ENCODE results near the gene TFF3. TPM values are rescaled to one million over a fixed set of nuclear protein-coding genes. Genes with fewer than 3 reads are reported as not detected.

TFF3 gene
- polyA plus RNA-seq, 1 donor from 2014 or later = not detected

- no peak overlapping the region for H3K27ac ChIP-seq (ENCODE audit: low read length)
- H3K9me2 ChIP-seq (ENCODE audit: insufficient read depth, low read length) = no peaks in the 10 kb centered on the region
- no peak overlapping the region for H3K4me3 ChIP-seq (ENCODE audit: low read length)
- H3K27me3 ChIP-seq (ENCODE audit: insufficient read depth, low read depth, low read length) = no peaks in the 10 kb centered on the region
- H3K4me2 ChIP-seq (ENCODE audit: low read length) = no peak overlapping the region
- H3K36me3 ChIP-seq (ENCODE audit: insufficient read depth, low read length) = no peaks in the 10 kb centered on the region
- H4K20me1 ChIP-seq (ENCODE audit: insufficient read depth) = no peaks in the 10 kb centered on the region
- no peak overlapping the region for H2AFZ ChIP-seq (ENCODE audit: low read depth, low read length)
- no peaks in the 10 kb centered on the region for H3K79me2 ChIP-seq (replicated peaks; ENCODE audit: insufficient read depth, low read length)
- no peaks in the 10 kb centered on the region for H3K9me3 ChIP-seq (ENCODE audit: low read length)
- no peak overlapping the region for H3K9ac ChIP-seq (ENCODE audit: low read length)
- H3F3A ChIP-seq (ENCODE audit: insufficient read depth, low read length, poor library complexity, severe bottlenecking) = no peaks in the 10 kb centered on the region
- TF ChIP-seq MXI1 (conservative IDR thresholded peaks at IDR 0.05; ENCODE audit: poor library complexity, severe bottlenecking) (no peak), POLR2AphosphoS5 (IDR thresholded peaks at IDR 0.05) (no peak)
Measured at GRCh38 chr21:42356650-42357049, 41.4 kb upstream of the TFF3 start.

- no peaks in the 10 kb centered on the region for H3K27me3 ChIP-seq (ENCODE audit: insufficient read depth, low read depth, low read length)
- no peaks in the 10 kb centered on the region for H4K20me1 ChIP-seq (ENCODE audit: insufficient read depth)
- no peaks in the 10 kb centered on the region for H3K9me3 ChIP-seq (ENCODE audit: low read length)
- no peaks in the 10 kb centered on the region for H3K9me2 ChIP-seq (ENCODE audit: insufficient read depth, low read length)
- no peak overlapping the region for H3K27ac ChIP-seq (ENCODE audit: low read length)
- H3F3A ChIP-seq (ENCODE audit: insufficient read depth, low read length, poor library complexity, severe bottlenecking) = no peaks in the 10 kb centered on the region
- H2AFZ ChIP-seq (ENCODE audit: low read depth, low read length) = no peak overlapping the region
- H3K9ac ChIP-seq (ENCODE audit: low read length) = no peak overlapping the region
- no peak overlapping the region for H3K4me2 ChIP-seq (ENCODE audit: low read length)
- H3K79me2 ChIP-seq (replicated peaks; ENCODE audit: insufficient read depth, low read length) = no peaks in the 10 kb centered on the region
- H3K36me3 ChIP-seq (ENCODE audit: insufficient read depth, low read length) = no peaks in the 10 kb centered on the region
- TF ChIP-seq REST (IDR thresholded peaks at IDR 0.05; ENCODE audit: borderline replicate concordance) (no peak), SMC3 (conservative IDR thresholded peaks at IDR 0.05; ENCODE audit: poor library complexity) (no peak), MXI1 (conservative IDR thresholded peaks at IDR 0.05; ENCODE audit: poor library complexity, severe bottlenecking) (no peak), EP300 (conservative IDR thresholded peaks at IDR 0.05; ENCODE audit: poor library complexity, severe bottlenecking) (no peak), TAF1 (IDR thresholded peaks at IDR 0.05; ENCODE audit: low read depth) (no peak), POLR2AphosphoS5 (IDR thresholded peaks at IDR 0.05) (no peak), CTCF (IDR thresholded peaks at IDR 0.05; ENCODE audit: poor library complexity, severe bottlenecking) (no peak), RAD21 (conservative IDR thresholded peaks at IDR 0.05) (no peak), EZH2 (IDR thresholded peaks at IDR 0.05; ENCODE audit: borderline replicate concordance, insufficient read depth, low read length, poor library complexity, severe bottlenecking) (no peak)
- no peak overlapping the region for H3K4me3 ChIP-seq (ENCODE audit: low read length)
Measured at GRCh38 chr21:42356046-42356445, 40.8 kb upstream of the TFF3 start.

- no peak overlapping the region for H3K4me3 ChIP-seq (ENCODE audit: low read length)
- no peaks in the 10 kb centered on the region for H3K79me2 ChIP-seq (replicated peaks; ENCODE audit: insufficient read depth, low read length)
- TF ChIP-seq EZH2 (IDR thresholded peaks at IDR 0.05; ENCODE audit: borderline replicate concordance, insufficient read depth, low read length, poor library complexity, severe bottlenecking) (no peak), SMC3 (conservative IDR thresholded peaks at IDR 0.05; ENCODE audit: poor library complexity) (no peak), RAD21 (conservative IDR thresholded peaks at IDR 0.05) (no peak), POLR2AphosphoS5 (IDR thresholded peaks at IDR 0.05) (no peak), TAF1 (IDR thresholded peaks at IDR 0.05; ENCODE audit: low read depth) (no peak), MXI1 (conservative IDR thresholded peaks at IDR 0.05; ENCODE audit: poor library complexity, severe bottlenecking) (no peak), EP300 (conservative IDR thresholded peaks at IDR 0.05; ENCODE audit: poor library complexity, severe bottlenecking) (no peak), CTCF (IDR thresholded peaks at IDR 0.05; ENCODE audit: poor library complexity, severe bottlenecking) (no peak), REST (IDR thresholded peaks at IDR 0.05; ENCODE audit: borderline replicate concordance) (no peak)
- H3K27me3 ChIP-seq (ENCODE audit: insufficient read depth, low read depth, low read length) = no peaks in the 10 kb centered on the region
- no peaks in the 10 kb centered on the region for H3K9me2 ChIP-seq (ENCODE audit: insufficient read depth, low read length)
- H3K9ac ChIP-seq (ENCODE audit: low read length) = no peak overlapping the region
- H4K20me1 ChIP-seq (ENCODE audit: insufficient read depth) = no peaks in the 10 kb centered on the region
- no peaks in the 10 kb centered on the region for H3K36me3 ChIP-seq (ENCODE audit: insufficient read depth, low read length)
- H3F3A ChIP-seq (ENCODE audit: insufficient read depth, low read length, poor library complexity, severe bottlenecking) = no peaks in the 10 kb centered on the region
- no peaks in the 10 kb centered on the region for H3K9me3 ChIP-seq (ENCODE audit: low read length)
- H3K27ac ChIP-seq (ENCODE audit: low read length) = no peak overlapping the region
- H3K4me2 ChIP-seq (ENCODE audit: low read length) = no peak overlapping the region
- no peak overlapping the region for H2AFZ ChIP-seq (ENCODE audit: low read depth, low read length)
Measured at GRCh38 chr21:42353623-42354022, 38.4 kb upstream of the TFF3 start.

All from neural cell (in vitro differentiated cells).